ENCODE results near the gene CHAD. TPM values are rescaled to one million over a fixed set of nuclear protein-coding genes. Genes with fewer than 3 reads are reported as not detected.

CHAD gene
- total RNA-seq, 1 experiment from 2014 or later = 0.57 TPM

GRCh38 chr17:50482516-50482915 lies 13.8 kb upstream of the CHAD start:
- peaks cover 5% of the 10 kb centered on the region for H3K27me3 Mint-ChIP-seq (ENCODE audit: low read depth)
- H3K4me3 Mint-ChIP-seq = no peak overlapping the region
- H3T11ph ChIP-seq (ENCODE audit: low read length) = no peak overlapping the region
- no peaks in the 10 kb centered on the region for H3K79me1 ChIP-seq (ENCODE audit: insufficient read depth, low read depth, low read length, poor library complexity, severe bottlenecking)
- H3K27ac Mint-ChIP-seq = peak overlapping the region in 1 of 3 experiments; percentile 67; a peak in 1 of 7 replicates
- DNase-seq = peak; percentile 94
- no peak overlapping the region for H3K14ac ChIP-seq (ENCODE audit: insufficient read depth, low read length)
- H3K18ac ChIP-seq (ENCODE audit: insufficient read length, low read depth, low read length) = no peak overlapping the region
- H2BK20ac ChIP-seq (ENCODE audit: low read depth, low read length, poor library complexity, severe bottlenecking) = no peak overlapping the region
- H2BK15ac ChIP-seq (ENCODE audit: low read depth, low read length) = no peak overlapping the region
- no peak overlapping the region for H2BK120ac ChIP-seq (ENCODE audit: low read depth, low read length, poor library complexity, severe bottlenecking)
- H3K23me2 ChIP-seq (ENCODE audit: insufficient read length, low read depth, low read length, poor library complexity, severe bottlenecking) = no peaks in the 10 kb centered on the region
- no peak overlapping the region for H4K5ac ChIP-seq (ENCODE audit: insufficient read length, low read depth, low read length)
- H4K8ac ChIP-seq (replicated peaks; ENCODE audit: insufficient read length, low read depth, low read length) = no peak overlapping the region
- TF ChIP-seq, protein P1, sequence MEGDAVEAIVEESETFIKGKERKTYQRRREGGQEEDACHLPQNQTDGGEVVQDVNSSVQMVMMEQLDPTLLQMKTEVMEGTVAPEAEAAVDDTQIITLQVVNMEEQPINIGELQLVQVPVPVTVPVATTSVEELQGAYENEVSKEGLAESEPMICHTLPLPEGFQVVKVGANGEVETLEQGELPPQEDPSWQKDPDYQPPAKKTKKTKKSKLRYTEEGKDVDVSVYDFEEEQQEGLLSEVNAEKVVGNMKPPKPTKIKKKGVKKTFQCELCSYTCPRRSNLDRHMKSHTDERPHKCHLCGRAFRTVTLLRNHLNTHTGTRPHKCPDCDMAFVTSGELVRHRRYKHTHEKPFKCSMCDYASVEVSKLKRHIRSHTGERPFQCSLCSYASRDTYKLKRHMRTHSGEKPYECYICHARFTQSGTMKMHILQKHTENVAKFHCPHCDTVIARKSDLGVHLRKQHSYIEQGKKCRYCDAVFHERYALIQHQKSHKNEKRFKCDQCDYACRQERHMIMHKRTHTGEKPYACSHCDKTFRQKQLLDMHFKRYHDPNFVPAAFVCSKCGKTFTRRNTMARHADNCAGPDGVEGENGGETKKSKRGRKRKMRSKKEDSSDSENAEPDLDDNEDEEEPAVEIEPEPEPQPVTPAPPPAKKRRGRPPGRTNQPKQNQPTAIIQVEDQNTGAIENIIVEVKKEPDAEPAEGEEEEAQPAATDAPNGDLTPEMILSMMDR (conservative IDR thresholded peaks at IDR 0.05) = peak; percentile 92
- no peak overlapping the region for H2AFZ ChIP-seq (ENCODE audit: low read length)
- H3K4ac ChIP-seq (ENCODE audit: low read depth, low read length) = no peak overlapping the region
- H3K27me3 ChIP-seq (ENCODE audit: insufficient read depth, low read length) = no peaks in the 10 kb centered on the region
- no peak overlapping the region for H3K4me2 ChIP-seq (ENCODE audit: insufficient read depth, insufficient read length, low read length)
- no peak overlapping the region for H3K27ac ChIP-seq (ENCODE audit: insufficient read length, low read depth, low read length)
- no peaks in the 10 kb centered on the region for H3K9me3 ChIP-seq (ENCODE audit: control insufficient read depth, low read depth, low read length)
- H2BK5ac ChIP-seq (ENCODE audit: insufficient read length, low read length) = no peak overlapping the region
- H3K9me3 Mint-ChIP-seq = no peaks in the 10 kb centered on the region
- H2BK12ac ChIP-seq (ENCODE audit: insufficient read length, low read depth, low read length) = no peak overlapping the region
- peaks cover 2 to 37% (median 36%) of the 10 kb centered on the region in 3 experiments for H3K36me3 Mint-ChIP-seq (ENCODE audit: insufficient read depth in 1 of 3, low read depth in 3 of 3)
- H3K4me1 Mint-ChIP-seq = peaks cover 11 to 12% of the 10 kb centered on the region in 2 experiments
- no CpG with 5 or more reads among the region's 7 CpGs for WGBS (ENCODE audit: extremely low coverage, insufficient read length, low lambda C conversion rate)
- no peak overlapping the region for H3K56ac ChIP-seq (ENCODE audit: insufficient read length, low read depth, low read length)
- H4K20me1 ChIP-seq (ENCODE audit: control insufficient read depth, insufficient read depth, insufficient read length) = no peaks in the 10 kb centered on the region
- no peak overlapping the region for H2AK5ac ChIP-seq (ENCODE audit: insufficient read length, low read length)
- H3K79me2 ChIP-seq (ENCODE audit: insufficient read depth, low read length) = no peaks in the 10 kb centered on the region
- no peaks in the 10 kb centered on the region for H3K4me1 ChIP-seq (ENCODE audit: insufficient read depth, low read length)
- no peak overlapping the region for H4K91ac ChIP-seq (ENCODE audit: insufficient read length, low read depth, low read length)
- no peak overlapping the region for H3K23ac ChIP-seq (ENCODE audit: insufficient read length, low read depth, low read length)
- no peak overlapping the region for H3K9ac ChIP-seq (ENCODE audit: extremely low read depth, insufficient read length, low read length)

Measured in H9 (cell line).